ENCODE measurements around the gene MOCOS. TPM values are rescaled to one million over a fixed set of nuclear protein-coding genes. Genes with fewer than 3 reads are reported as not detected.

MOCOS gene
- total RNA-seq, 4 donors from 2014 or later, result 3.9 to 16.8 (median 8.7) TPM

GRCh38 chr18:36287653-36288052 is 100.4 kb downstream of the MOCOS start:
- no peak for TF ChIP-seq CTCF (IDR thresholded peaks at IDR 0.05; ENCODE audit: low read depth)

GRCh38 chr18:36288689-36289088 is 101.4 kb downstream of the MOCOS start:
- no peak for TF ChIP-seq CTCF (IDR thresholded peaks at IDR 0.05; ENCODE audit: low read depth)

- no peak for TF ChIP-seq CTCF (IDR thresholded peaks at IDR 0.05; ENCODE audit: low read depth)
Measured at GRCh38 chr18:36294031-36294430, 106.7 kb downstream of the MOCOS start.

- TF ChIP-seq CTCF (IDR thresholded peaks at IDR 0.05; ENCODE audit: low read depth), result no peak
Measured at GRCh38 chr18:36295214-36295613, 107.9 kb downstream of the MOCOS start.

GRCh38 chr18:36295880-36296301 is 108.6 kb downstream of the MOCOS start:
- no peak for TF ChIP-seq CTCF (IDR thresholded peaks at IDR 0.05; ENCODE audit: low read depth)

- TF ChIP-seq CTCF (IDR thresholded peaks at IDR 0.05; ENCODE audit: low read depth), result no peak
Measured at GRCh38 chr18:36296650-36297416, 109.5 kb downstream of the MOCOS start.

- no peak for TF ChIP-seq CTCF (IDR thresholded peaks at IDR 0.05; ENCODE audit: low read depth)
Measured at GRCh38 chr18:36297417-36298125, 110.3 kb downstream of the MOCOS start, which contains the start of gene FHOD3. Gene FHOD3, plus strand, starts transcription at chr18:36297713. Its CDS starts 123 bp downstream, at chr18:36297836.
